H7 (cell line): ENCODE measurements around the gene ABHD4. TPM values are rescaled to one million over a fixed set of nuclear protein-coding genes. Genes with fewer than 3 reads are reported as not detected.
A peak's percentile ranks its signal among the peaks of the same experiment; 100 is the strongest.

Experiments used
- DNase-seq: peaks from one replicate; pipeline ENCODE4 v3.0.0; 2012
- H3K27me3 ChIP-seq: 2 replicates; pipeline ENCODE4 v1.6.0; 2011; ENCODE audit warnings: mild to moderate bottlenecking, low read length; ENCODE audit not compliant: control insufficient read depth, insufficient read depth
- H3K36me3 ChIP-seq: replicated peaks from 2 replicates; pipeline ENCODE4 v1.5.1; 2011; ENCODE audit warnings: low read length; ENCODE audit not compliant: control insufficient read depth, insufficient read depth
- H3K4me3 ChIP-seq: 2 replicates; pipeline ENCODE4 v1.5.1; 2011; ENCODE audit warnings: low read depth, mild to moderate bottlenecking, control low read depth, low read length, moderate library complexity; ENCODE audit not compliant: insufficient read depth
- total RNA-seq: library from RNA; depleted of rRNA; stranded (reverse); fragments of >200 nt; shearing (Covaris generic); gene quantifications from 2 replicates; pipeline ENCODE4 v1.2.3, GENCODE V29; 2014; rRNA removed

ABHD4 gene
- total RNA-seq, 1 experiment from 2014 or later = 29.6 TPM

- Histone ChIP-seq H3K4me3 (no peak overlapping the region), H3K36me3 (no peaks in the 10 kb centered on the region), H3K27me3 (no peaks in the 10 kb centered on the region)
- DNase-seq = no peak
These were observed 48.6 kb downstream of the ABHD4 start for GRCh38 chr14:22646570-22647254.

DNA sequence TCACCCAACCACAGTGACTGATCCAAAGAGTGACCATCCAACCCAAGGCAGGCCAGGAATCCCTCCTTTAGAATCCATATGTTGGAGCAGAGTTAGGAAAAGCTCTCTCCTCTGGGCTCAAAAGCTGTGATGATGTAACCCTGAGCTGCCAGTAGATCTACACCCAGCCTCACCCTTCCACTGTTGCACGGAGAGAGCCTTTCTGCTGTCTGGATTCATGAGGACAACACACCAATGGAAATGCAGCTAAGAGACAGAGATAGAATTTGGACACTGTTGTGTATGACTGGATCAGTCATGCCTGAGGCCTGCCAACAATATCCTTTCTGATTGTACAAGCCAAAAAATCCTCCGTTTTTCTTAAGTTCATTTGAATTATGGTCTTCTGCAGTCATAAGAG lies 50.4 kb downstream of the ABHD4 start:
- Histone ChIP-seq H3K36me3 (no peaks in the 10 kb centered on the region), H3K4me3 (no peak overlapping the region), H3K27me3 (no peaks in the 10 kb centered on the region)
- no peak for DNase-seq

DNA sequence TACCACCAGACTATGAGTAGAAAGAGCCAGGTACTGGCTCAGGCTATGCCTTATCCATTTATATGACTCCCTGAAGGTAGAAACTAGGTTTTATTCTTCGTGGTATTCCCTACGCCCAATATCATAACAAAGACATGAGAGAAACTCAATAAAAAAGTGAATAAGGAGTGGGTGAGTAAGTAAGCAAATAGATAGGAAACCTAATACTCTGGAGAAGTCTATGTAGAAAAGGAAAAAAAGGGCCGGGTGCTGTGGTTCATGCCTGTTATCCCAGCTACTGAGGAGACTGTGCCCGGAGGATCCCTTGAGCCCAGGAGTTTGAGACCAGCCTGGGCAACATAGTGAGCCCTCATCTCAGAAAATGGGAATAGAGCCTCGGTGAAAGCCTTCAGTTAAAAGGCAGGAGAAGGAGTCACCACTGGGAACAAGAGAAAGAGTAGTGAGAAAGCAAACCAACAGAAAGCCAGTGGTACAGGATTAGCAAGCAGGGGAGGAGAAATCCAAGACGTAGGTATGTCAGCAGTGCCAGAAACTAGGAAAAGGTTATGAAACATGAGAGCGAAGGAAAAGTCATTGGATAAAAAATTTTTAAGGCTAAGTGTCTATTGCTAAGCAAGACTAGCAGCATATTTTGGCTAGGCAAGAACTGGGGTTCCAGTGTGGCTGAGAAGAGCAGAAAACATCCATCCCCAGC lies 52.1 kb downstream of the ABHD4 start:
- no peaks in the 10 kb centered on the region for H3K27me3 ChIP-seq
- no peaks in the 10 kb centered on the region for H3K36me3 ChIP-seq
- H3K4me3 ChIP-seq = no peak overlapping the region
- no peak for DNase-seq

DNA sequence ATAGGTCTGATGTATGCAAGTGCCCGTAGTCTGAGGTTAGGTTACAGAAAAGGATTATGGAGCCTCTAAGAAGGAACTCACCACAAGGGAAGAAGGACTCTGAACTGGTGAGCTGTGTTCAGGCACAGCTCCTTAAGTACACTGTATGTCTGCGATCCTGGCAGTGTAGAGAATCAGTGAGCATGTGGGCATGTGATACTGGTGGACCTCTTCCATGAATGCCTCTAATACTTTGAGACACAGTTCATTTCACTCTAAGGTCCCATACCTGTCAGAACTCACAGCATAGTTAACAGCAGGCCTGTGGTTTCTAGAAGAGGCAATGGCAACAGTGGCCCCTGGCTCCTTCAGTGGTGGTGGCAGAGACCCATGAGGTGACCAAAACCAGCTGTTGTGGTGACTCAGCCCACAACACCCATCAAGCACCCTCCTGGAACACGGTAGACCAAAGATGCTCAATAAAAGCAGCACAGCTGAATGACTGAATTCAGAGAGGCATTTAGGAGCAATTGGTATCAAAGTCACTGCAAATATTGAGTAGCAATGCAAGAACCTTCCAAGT lies 52.9 kb downstream of the ABHD4 start:
- Histone ChIP-seq H3K4me3 (no peak overlapping the region), H3K36me3 (no peaks in the 10 kb centered on the region), H3K27me3 (no peaks in the 10 kb centered on the region)
- DNase-seq = no peak

DNA sequence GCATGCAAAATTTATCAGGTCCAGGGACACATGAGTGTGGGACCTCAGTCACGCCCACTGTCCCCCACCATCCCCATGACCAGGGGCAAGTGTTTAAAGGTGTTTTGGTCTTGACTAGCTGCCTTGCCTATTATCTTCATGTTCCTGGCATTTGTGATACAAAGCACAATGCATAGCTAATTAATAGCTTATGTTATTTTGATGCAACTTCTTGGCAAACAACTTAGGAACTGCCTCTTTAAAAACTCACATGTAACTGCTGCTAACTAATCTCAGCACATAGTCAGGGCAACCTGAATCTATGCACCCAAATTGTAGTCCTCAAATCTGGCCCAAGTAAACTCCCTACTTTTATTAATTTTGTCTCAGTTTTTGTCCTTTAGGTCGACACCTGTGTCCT lies 53.5 kb downstream of the ABHD4 start:
- no peaks in the 10 kb centered on the region for H3K27me3 ChIP-seq
- H3K36me3 ChIP-seq = no peaks in the 10 kb centered on the region
- no peak overlapping the region for H3K4me3 ChIP-seq
- no peak for DNase-seq

GRCh38 chr14:22653012-22653621 lies 55.0 kb downstream of the ABHD4 start:
- no peak overlapping the region for H3K4me3 ChIP-seq
- H3K27me3 ChIP-seq = no peaks in the 10 kb centered on the region
- peak; percentile 83 for DNase-seq
- H3K36me3 ChIP-seq = no peaks in the 10 kb centered on the region

GRCh38 chr14:22656226-22656625 lies 58.1 kb downstream of the ABHD4 start:
- DNase-seq = no peak
- Histone ChIP-seq H3K36me3 (no peaks in the 10 kb centered on the region), H3K4me3 (no peak overlapping the region)

DNA sequence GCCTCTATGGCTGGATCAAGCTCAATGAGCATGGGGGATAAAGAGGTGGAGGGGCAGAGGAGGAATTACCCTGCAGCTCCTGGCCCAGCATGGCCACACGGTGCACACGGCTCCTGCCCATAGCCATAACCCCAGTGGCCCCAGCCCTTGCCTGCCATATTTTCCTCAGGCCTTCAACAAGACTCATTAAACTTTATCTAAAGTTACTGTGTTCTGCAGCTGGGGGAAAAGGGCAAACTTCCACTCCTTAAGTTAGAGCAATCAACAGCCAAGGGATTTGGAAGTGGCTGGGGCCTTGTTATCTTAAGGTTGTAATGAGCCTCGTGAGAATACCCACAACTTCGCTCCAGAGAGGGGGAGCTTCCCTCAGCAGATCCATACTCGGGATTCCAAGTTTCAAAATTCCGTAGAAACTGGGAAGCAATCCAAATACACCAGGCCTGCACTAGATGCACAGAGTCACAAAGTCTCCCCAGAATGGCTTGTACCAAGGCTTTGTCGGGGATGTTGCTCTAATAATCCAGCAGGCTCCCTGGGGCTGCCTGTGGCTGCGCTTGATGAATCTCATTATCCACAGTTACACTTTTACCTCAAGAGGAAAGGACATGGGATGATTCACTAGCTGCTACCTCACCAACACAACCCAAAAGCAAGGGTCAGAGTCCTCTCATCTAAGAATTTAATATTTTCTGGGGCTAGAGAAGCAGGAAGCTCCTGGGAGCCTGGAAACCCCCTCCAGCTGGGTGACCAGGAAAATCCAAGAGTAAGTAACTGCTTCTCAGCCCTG lies 59.0 kb downstream of the ABHD4 start:
- DNase-seq = no peak
- Histone ChIP-seq H3K4me3 (no peak overlapping the region), H3K27me3 (no peaks in the 10 kb centered on the region), H3K36me3 (no peaks in the 10 kb centered on the region)

More at GRCh38 chr14:22656226-22656625, 58.1 kb downstream of the ABHD4 start:
- H3K27me3 ChIP-seq = no peaks in the 10 kb centered on the region

DNA sequence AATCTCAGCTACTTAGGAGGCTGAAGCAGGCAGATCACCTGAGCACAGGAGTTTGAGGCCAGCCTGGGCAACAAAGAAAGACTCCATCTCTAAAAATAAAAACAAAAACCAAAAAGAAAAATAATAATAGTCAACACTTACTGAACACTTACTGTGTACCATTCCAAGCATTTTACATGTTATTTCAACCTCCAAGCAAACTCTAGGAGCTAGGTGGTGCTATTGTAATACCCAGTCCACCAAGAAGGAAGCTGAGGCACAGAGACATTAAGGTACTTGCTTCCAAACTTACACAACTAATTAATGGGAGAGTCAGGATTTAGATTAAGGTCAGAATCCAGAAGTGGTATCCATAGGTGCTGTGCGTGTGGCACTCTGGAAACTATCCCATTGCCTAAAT lies 59.8 kb downstream of the ABHD4 start:
- Histone ChIP-seq H3K4me3 (no peak overlapping the region), H3K36me3 (no peaks in the 10 kb centered on the region), H3K27me3 (no peaks in the 10 kb centered on the region)
- no peak for DNase-seq

DNA sequence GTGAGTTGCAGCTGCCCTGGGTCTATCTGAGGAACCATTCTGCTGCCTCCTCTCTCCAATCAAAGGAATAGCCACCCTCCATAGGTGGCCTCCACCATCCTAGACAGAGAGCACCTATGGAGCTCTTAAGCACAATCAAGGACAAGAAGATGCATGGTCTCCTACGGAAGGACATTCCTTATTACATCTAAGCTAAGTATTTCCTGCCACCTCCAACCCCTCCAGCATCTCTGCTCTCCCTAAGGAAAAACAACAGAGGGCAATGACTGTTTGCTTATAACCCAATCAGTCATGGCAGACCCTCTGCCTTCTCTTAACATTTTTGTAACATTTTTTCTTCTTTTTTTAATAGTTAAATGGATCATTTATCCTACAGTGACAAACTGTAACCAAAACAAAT lies 60.8 kb downstream of the ABHD4 start:
- Histone ChIP-seq H3K4me3 (no peak overlapping the region), H3K36me3 (no peaks in the 10 kb centered on the region), H3K27me3 (no peaks in the 10 kb centered on the region)
- DNase-seq = no peak

GRCh38 chr14:22660654-22661053 lies 62.6 kb downstream of the ABHD4 start:
- Histone ChIP-seq H3K27me3 (no peaks in the 10 kb centered on the region), H3K36me3 (no peaks in the 10 kb centered on the region), H3K4me3 (no peak overlapping the region)
- DNase-seq = no peak

Other genes starting within 250 kb of the ABHD4 start
- gene DAD1, start 9.1 kb upstream of the ABHD4 start, total RNA-seq = 218 and 306 TPM in 2 replicates
- not detected in 2 replicates for gene OR6J1, start 46.1 kb downstream of the ABHD4 start, total RNA-seq
- 192 and 227 TPM in 2 replicates for gene OXA1L, start 168.4 kb downstream of the ABHD4 start, total RNA-seq
- 5.7 and 8.3 TPM in 2 replicates for gene SLC7A7, start 217.1 kb downstream of the ABHD4 start, total RNA-seq
- gene MRPL52, start 231.6 kb downstream of the ABHD4 start, total RNA-seq = 80.8 and 86.6 TPM in 2 replicates
- 54.6 and 79.8 TPM in 2 replicates for gene MMP14, start 238.3 kb downstream of the ABHD4 start, total RNA-seq